NCI-H2227 (cell line): Measurements from ENCODE around the gene UBE2J1.

Experiments used
- DNase-seq: peaks from one replicate; lab custom pipeline; 2025; ENCODE audit not compliant: unreplicated experiment; lab: John Stamatoyannopoulos, UW

UBE2J1 gene

GRCh38 chr6:89291256-89291819 lies 61.2 kb downstream of the UBE2J1 start:
- no peak for DNase-seq

GRCh38 chr6:89290401-89291155 lies 61.9 kb downstream of the UBE2J1 start:
- DNase-seq, result no peak

GRCh38 chr6:89289710-89290109 lies 62.8 kb downstream of the UBE2J1 start:
- DNase-seq, result no peak

GRCh38 chr6:89287351-89288028 lies 65.0 kb downstream of the UBE2J1 start:
- DNase-seq, result no peak

GRCh38 chr6:89286516-89286915 lies 66.0 kb downstream of the UBE2J1 start:
- no peak for DNase-seq

GRCh38 chr6:89284963-89285735 lies 67.4 kb downstream of the UBE2J1 start:
- no peak for DNase-seq

- no peak for DNase-seq
These were observed 68.4 kb downstream of the UBE2J1 start for GRCh38 chr6:89284081-89284480.

GRCh38 chr6:89282749-89283148 lies 69.8 kb downstream of the UBE2J1 start:
- no peak for DNase-seq

- no peak for DNase-seq
These were observed 70.7 kb downstream of the UBE2J1 start for GRCh38 chr6:89281779-89282246.

- no peak for DNase-seq
These were observed 73.6 kb downstream of the UBE2J1 start for GRCh38 chr6:89278956-89279355.
